HepG2 (cell line): ENCODE results near the gene VAMP2. TPM values are rescaled to one million over a fixed set of nuclear protein-coding genes. Genes with fewer than 3 reads are reported as not detected.
A peak's percentile ranks its signal among the peaks of the same experiment; 100 is the strongest.

ENCODE experiments used
- DNMT3B ChIP-seq: conservative IDR thresholded peaks from 2 replicates; pipeline ENCODE4 v1.6.1; 2016; ENCODE audit warnings: missing biosample characterization, control low read depth
- FOSL2 ChIP-seq: sonication (generic); formaldehyde crosslinking; IDR thresholded peaks from 2 replicates; pipeline ENCODE4 v1.4.0; 2020; ENCODE audit warnings: missing genetic modification reagents
- MYNN ChIP-seq: sonication (generic); formaldehyde crosslinking; IDR thresholded peaks from 2 replicates; pipeline ENCODE4 v1.4.0; 2020; ENCODE audit warnings: mild to moderate bottlenecking, low read depth, missing genetic modification reagents
- SIN3B ChIP-seq: fragments of 150-350 bp; IDR thresholded peaks from 2 replicates; pipeline ENCODE4 v1.6.1; 2014; ENCODE audit warnings: low read length
- SP4 ChIP-seq: sonication (generic); formaldehyde crosslinking; IDR thresholded peaks from 2 replicates; pipeline ENCODE4 v1.8.1; 2023; ENCODE audit warnings: mild to moderate bottlenecking, missing genetic modification reagents
- TEAD2 ChIP-seq: sonication (generic); formaldehyde crosslinking; IDR thresholded peaks from 2 replicates; pipeline ENCODE4 v1.9.0; 2021; ENCODE audit warnings: missing genetic modification reagents
- ZNF329 ChIP-seq: sonication (generic); formaldehyde crosslinking; IDR thresholded peaks from 2 replicates; pipeline ENCODE4 v1.9.0; 2021; ENCODE audit warnings: low read depth, mild to moderate bottlenecking, missing genetic modification reagents
- ZNF569 ChIP-seq: sonication (generic); formaldehyde crosslinking; IDR thresholded peaks from 2 replicates; pipeline ENCODE4 v1.5.0; 2020; ENCODE audit warnings: mild to moderate bottlenecking, missing genetic modification reagents, moderate library complexity, borderline replicate concordance
- ZNF629 ChIP-seq: sonication (generic); formaldehyde crosslinking; conservative IDR thresholded peaks from 2 replicates; pipeline ENCODE4 v1.5.0; 2020; ENCODE audit warnings: missing genetic modification reagents
- ZNF766 ChIP-seq: sonication (generic); formaldehyde crosslinking; IDR thresholded peaks from 2 replicates; pipeline ENCODE4 v1.5.0; 2020; ENCODE audit warnings: missing genetic modification reagents, borderline replicate concordance
- ZNF788 ChIP-seq: sonication (generic); formaldehyde crosslinking; IDR thresholded peaks from 2 replicates; pipeline ENCODE4 v1.5.0; 2020; ENCODE audit warnings: mild to moderate bottlenecking, missing genetic modification reagents, borderline replicate concordance
- polyA plus RNA-seq, 8 experiments: library from polyadenylated mRNA; depleted of rRNA in 3 of 8; stranded (reverse) in 7 of 8; unstranded in 1 of 8; fragments of >200 nt; fragmentation: Illumina TruSeq in 4 of 8; extraction: Trizol in 4 of 8; gene quantifications; 2 replicates each; pipeline versions ENCODE4 v1.2.1 to v1.2.3, GENCODE V29; 2011 to 2016; ENCODE audit warnings: low read depth in 4 of 8, missing spikeins in 1 of 8, mixed read lengths in 1 of 8; ENCODE audit not compliant: insufficient read depth in 1 of 8
- total RNA-seq, 5 experiments: library from RNA; depleted of rRNA; stranded (reverse); fragments of >200 nt; fragmentation: Illumina TruSeq; extraction: Trizol; gene quantifications; 2 replicates each; pipeline ENCODE4 v1.2.3, GENCODE V29; 2016; ENCODE audit warnings: low read depth in 1 of 5
- TF ChIP-seq, protein P1 (sequence below): IDR thresholded peaks from 2 replicates; pipeline ENCODE4 v1.6.1; 2012; ENCODE audit warnings: low read length, improper control_type of control experiment
- TF ChIP-seq, protein P2 (sequence below): sonication (generic); formaldehyde crosslinking; IDR thresholded peaks from 2 replicates; pipeline ENCODE4 v1.4.0; 2020; ENCODE audit warnings: missing genetic modification reagents
- TF ChIP-seq, protein P3 (sequence below): sonication (generic); formaldehyde crosslinking; IDR thresholded peaks from 2 replicates; pipeline ENCODE4 v1.4.0; 2020; ENCODE audit warnings: missing genetic modification reagents
- TF ChIP-seq, protein P4 (sequence below): sonication (generic); formaldehyde crosslinking; IDR thresholded peaks from 2 replicates; pipeline ENCODE4 v1.5.0; 2020; ENCODE audit warnings: missing genetic modification reagents, mild to moderate bottlenecking, borderline replicate concordance
- TF ChIP-seq, protein P5 (sequence below): sonication (generic); formaldehyde crosslinking; conservative IDR thresholded peaks from 2 replicates; pipeline ENCODE4 v1.4.0; 2020; ENCODE audit warnings: missing genetic modification reagents

VAMP2 gene
- total and polyA plus RNA-seq, 2 of the 13 experiments (the other 11 are each of a cell fraction or from before 2014, with no cell fraction given) = 3.9 to 17.2 TPM

DNA sequence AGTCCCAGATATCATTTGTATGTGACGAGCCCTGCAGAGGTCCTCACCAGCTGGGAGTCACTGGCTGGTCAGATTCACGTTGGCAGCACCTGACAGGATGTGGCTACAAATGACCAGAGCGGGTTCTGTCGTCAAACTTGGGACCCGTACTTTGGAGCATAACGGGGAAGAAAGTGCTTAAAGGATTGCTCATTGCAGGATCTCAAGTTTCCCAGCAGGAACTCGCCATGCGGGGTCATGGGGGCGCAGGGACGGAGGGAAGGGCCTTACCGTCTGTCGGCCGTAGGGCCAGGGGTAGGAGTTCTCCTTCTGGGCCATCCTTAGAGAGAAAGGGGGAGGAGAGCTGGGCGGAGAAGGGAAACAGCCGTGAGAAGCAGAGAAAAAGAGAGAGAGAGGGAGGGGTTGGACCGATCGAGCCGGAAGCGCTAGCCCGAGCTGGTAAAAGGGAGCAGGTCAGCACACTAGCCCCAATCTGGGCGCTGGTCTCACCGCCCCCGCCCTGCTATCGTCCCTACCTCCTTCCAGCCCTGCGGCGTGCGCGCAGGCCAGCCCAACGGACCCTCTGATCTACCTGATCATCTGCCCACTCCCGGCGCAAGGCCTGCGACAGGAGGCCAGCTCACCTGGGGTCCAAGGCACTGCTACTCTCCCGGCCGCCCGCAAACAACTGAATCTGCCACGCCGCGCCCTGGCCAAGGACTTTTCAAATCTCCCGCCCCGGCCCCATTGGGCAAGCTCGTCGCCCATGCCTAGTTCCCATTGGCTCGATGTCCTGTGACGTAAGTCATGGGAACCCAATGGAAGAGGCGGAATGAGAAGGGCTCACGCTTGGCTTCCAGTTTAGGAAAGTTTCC lies 47.4 kb upstream of the VAMP2 start, which contains the start of gene AURKB (continued):
- TF ChIP-seq ZNF569 (CRISPR knock-in tag) (no peak), DNMT3B (no peak), ZNF629 (CRISPR knock-in tag) (no peak), ZNF329 (CRISPR knock-in tag) (no peak), ZNF766 (CRISPR knock-in tag) (0 out of 2 replicates have a peak, but pooled peaks have one; percentile 29), ZNF788 (CRISPR knock-in tag) (peak; percentile 60; the same call in 1 of the 2 replicates), MYNN (CRISPR knock-in tag) (no peak), FOSL2 (CRISPR knock-in tag) (no peak), SP4 (peak; percentile 78), TEAD2 (CRISPR knock-in tag) (no peak), SIN3B (peak; percentile 99)
- TF ChIP-seq, protein P1, sequence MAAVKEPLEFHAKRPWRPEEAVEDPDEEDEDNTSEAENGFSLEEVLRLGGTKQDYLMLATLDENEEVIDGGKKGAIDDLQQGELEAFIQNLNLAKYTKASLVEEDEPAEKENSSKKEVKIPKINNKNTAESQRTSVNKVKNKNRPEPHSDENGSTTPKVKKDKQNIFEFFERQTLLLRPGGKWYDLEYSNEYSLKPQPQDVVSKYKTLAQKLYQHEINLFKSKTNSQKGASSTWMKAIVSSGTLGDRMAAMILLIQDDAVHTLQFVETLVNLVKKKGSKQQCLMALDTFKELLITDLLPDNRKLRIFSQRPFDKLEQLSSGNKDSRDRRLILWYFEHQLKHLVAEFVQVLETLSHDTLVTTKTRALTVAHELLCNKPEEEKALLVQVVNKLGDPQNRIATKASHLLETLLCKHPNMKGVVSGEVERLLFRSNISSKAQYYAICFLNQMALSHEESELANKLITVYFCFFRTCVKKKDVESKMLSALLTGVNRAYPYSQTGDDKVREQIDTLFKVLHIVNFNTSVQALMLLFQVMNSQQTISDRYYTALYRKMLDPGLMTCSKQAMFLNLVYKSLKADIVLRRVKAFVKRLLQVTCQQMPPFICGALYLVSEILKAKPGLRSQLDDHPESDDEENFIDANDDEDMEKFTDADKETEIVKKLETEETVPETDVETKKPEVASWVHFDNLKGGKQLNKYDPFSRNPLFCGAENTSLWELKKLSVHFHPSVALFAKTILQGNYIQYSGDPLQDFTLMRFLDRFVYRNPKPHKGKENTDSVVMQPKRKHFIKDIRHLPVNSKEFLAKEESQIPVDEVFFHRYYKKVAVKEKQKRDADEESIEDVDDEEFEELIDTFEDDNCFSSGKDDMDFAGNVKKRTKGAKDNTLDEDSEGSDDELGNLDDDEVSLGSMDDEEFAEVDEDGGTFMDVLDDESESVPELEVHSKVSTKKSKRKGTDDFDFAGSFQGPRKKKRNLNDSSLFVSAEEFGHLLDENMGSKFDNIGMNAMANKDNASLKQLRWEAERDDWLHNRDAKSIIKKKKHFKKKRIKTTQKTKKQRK = no peak
- TF ChIP-seq, protein P2, sequence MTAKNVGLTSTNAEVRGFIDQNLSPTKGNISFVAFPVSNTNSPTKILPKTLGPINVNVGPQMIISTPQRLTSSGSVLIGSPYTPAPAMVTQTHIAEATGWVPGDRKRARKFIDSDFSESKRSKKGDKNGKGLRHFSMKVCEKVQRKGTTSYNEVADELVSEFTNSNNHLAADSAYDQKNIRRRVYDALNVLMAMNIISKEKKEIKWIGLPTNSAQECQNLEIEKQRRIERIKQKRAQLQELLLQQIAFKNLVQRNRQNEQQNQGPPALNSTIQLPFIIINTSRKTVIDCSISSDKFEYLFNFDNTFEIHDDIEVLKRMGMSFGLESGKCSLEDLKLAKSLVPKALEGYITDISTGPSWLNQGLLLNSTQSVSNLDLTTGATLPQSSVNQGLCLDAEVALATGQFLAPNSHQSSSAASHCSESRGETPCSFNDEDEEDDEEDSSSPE = peak; percentile 100
- TF ChIP-seq, protein P3, sequence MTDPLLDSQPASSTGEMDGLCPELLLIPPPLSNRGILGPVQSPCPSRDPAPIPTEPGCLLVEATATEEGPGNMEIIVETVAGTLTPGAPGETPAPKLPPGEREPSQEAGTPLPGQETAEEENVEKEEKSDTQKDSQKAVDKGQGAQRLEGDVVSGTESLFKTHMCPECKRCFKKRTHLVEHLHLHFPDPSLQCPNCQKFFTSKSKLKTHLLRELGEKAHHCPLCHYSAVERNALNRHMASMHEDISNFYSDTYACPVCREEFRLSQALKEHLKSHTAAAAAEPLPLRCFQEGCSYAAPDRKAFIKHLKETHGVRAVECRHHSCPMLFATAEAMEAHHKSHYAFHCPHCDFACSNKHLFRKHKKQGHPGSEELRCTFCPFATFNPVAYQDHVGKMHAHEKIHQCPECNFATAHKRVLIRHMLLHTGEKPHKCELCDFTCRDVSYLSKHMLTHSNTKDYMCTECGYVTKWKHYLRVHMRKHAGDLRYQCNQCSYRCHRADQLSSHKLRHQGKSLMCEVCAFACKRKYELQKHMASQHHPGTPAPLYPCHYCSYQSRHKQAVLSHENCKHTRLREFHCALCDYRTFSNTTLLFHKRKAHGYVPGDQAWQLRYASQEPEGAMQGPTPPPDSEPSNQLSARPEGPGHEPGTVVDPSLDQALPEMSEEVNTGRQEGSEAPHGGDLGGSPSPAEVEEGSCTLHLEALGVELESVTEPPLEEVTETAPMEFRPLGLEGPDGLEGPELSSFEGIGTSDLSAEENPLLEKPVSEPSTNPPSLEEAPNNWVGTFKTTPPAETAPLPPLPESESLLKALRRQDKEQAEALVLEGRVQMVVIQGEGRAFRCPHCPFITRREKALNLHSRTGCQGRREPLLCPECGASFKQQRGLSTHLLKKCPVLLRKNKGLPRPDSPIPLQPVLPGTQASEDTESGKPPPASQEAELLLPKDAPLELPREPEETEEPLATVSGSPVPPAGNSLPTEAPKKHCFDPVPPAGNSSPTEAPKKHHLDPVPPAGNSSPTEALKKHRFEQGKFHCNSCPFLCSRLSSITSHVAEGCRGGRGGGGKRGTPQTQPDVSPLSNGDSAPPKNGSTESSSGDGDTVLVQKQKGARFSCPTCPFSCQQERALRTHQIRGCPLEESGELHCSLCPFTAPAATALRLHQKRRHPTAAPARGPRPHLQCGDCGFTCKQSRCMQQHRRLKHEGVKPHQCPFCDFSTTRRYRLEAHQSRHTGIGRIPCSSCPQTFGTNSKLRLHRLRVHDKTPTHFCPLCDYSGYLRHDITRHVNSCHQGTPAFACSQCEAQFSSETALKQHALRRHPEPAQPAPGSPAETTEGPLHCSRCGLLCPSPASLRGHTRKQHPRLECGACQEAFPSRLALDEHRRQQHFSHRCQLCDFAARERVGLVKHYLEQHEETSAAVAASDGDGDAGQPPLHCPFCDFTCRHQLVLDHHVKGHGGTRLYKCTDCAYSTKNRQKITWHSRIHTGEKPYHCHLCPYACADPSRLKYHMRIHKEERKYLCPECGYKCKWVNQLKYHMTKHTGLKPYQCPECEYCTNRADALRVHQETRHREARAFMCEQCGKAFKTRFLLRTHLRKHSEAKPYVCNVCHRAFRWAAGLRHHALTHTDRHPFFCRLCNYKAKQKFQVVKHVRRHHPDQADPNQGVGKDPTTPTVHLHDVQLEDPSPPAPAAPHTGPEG (CRISPR knock-in tag) = 0 out of 2 replicates have a peak, but pooled peaks have one; percentile 49
- TF ChIP-seq, protein P4, sequence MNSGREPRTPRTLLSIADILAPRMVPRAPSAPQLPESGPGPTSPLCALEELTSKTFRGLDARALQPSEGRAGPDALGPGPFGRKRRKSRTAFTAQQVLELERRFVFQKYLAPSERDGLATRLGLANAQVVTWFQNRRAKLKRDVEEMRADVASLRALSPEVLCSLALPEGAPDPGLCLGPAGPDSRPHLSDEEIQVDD = no peak
- TF ChIP-seq, protein P5, sequence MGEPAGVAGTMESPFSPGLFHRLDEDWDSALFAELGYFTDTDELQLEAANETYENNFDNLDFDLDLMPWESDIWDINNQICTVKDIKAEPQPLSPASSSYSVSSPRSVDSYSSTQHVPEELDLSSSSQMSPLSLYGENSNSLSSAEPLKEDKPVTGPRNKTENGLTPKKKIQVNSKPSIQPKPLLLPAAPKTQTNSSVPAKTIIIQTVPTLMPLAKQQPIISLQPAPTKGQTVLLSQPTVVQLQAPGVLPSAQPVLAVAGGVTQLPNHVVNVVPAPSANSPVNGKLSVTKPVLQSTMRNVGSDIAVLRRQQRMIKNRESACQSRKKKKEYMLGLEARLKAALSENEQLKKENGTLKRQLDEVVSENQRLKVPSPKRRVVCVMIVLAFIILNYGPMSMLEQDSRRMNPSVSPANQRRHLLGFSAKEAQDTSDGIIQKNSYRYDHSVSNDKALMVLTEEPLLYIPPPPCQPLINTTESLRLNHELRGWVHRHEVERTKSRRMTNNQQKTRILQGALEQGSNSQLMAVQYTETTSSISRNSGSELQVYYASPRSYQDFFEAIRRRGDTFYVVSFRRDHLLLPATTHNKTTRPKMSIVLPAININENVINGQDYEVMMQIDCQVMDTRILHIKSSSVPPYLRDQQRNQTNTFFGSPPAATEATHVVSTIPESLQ = no peak
